ENCODE results near the gene DACH1. TPM values are rescaled to one million over a fixed set of nuclear protein-coding genes. Genes with fewer than 3 reads are reported as not detected.

The DACH1 gene
- total RNA-seq, 5 donors from 2014 or later (not counting 1 experiment from before 2014, with no cell fraction given): 0.13 to 1.2 (median 0.23) TPM

- H3K36me3 Mint-ChIP-seq: no peaks in the 10 kb centered on the region
- peaks cover 0 to 2% (median 0%) of the 10 kb centered on the region in 3 donors for H3K9me3 Mint-ChIP-seq
- POLR2A ChIA-PET: interaction anchor here in 1 of 2 donors (0.6 kb wide), 1 partner anchor 311 kb away, joined by 6 read pairs; no protein-coding TSS in a partner anchor
- no peaks in the 10 kb centered on the region for H3K27me3 ChIP-seq (replicated peaks in 1 of 2; ENCODE audit: control insufficient read depth in 2 of 2, extremely low read depth in 1 of 2, insufficient read depth in 2 of 2, low read length in 1 of 2)
- no peak overlapping the region for H3K27ac ChIP-seq (ENCODE audit: low read length)
- no peaks in the 10 kb centered on the region for H3K4me1 Mint-ChIP-seq
- ATAC-seq (replicated peaks in 1 of 4) (no peak), DNase-seq (no peak)
- H3K27ac Mint-ChIP-seq: no peak overlapping the region
- WGBS (ENCODE audit: insufficient coverage): no CpG with 5 or more reads among the region's 2 CpGs
- H3K27me3 Mint-ChIP-seq: no peaks in the 10 kb centered on the region
- H3K4me1 ChIP-seq (ENCODE audit: control insufficient read depth in 1 of 2, extremely low read depth in 1 of 2, insufficient read depth in 2 of 2, low read length in 2 of 2): no peaks in the 10 kb centered on the region
- H3K36me3 ChIP-seq (ENCODE audit: control insufficient read depth in 2 of 2, extremely low read depth in 1 of 2, insufficient read depth in 1 of 2, low read length in 1 of 2): no peaks in the 10 kb centered on the region
- no peaks in the 10 kb centered on the region for H3K9me3 ChIP-seq
- CTCF ChIA-PET: interaction anchor here in 1 of 2 donors (0.7 kb wide), 1 partner anchor 13 kb away, joined by 5 read pairs; no protein-coding TSS in a partner anchor
- H3K4me3 ChIP-seq (ENCODE audit: control insufficient read depth in 1 of 2, extremely low read depth in 1 of 2, low read length in 1 of 2): no peak overlapping the region
- H3K4me3 Mint-ChIP-seq: no peak overlapping the region
Observed at GRCh38 chr13:71412231-71412630, 454.8 kb downstream of the DACH1 start.

- DNase-seq: no peak
- H3K27me3 Mint-ChIP-seq: peaks cover 0 to 3% of the 10 kb centered on the region in 2 donors
- no peak overlapping the region for H3K27ac Mint-ChIP-seq
- H3K9me3 Mint-ChIP-seq: peaks cover 0 to 11% (median 2%) of the 10 kb centered on the region in 3 donors
- ChIA-PET CTCF (no interaction called here), POLR2A (no interaction called here)
- no peak overlapping the region for H3K27ac ChIP-seq (ENCODE audit: low read length)
- no peaks in the 10 kb centered on the region for H3K36me3 ChIP-seq (ENCODE audit: control insufficient read depth in 2 of 2, extremely low read depth in 1 of 2, insufficient read depth in 1 of 2, low read length in 1 of 2)
- H3K4me3 ChIP-seq (ENCODE audit: control insufficient read depth in 1 of 2, extremely low read depth in 1 of 2, low read length in 1 of 2): no peak overlapping the region
- no peak for ATAC-seq (replicated peaks in 1 of 4)
- H3K36me3 Mint-ChIP-seq: no peaks in the 10 kb centered on the region
- H3K4me3 Mint-ChIP-seq: no peak overlapping the region
- H3K27me3 ChIP-seq (replicated peaks in 1 of 2; ENCODE audit: control insufficient read depth in 2 of 2, extremely low read depth in 1 of 2, insufficient read depth in 2 of 2, low read length in 1 of 2): no peaks in the 10 kb centered on the region
- no peaks in the 10 kb centered on the region for H3K4me1 Mint-ChIP-seq
- no peaks in the 10 kb centered on the region for H3K9me3 ChIP-seq
- no peaks in the 10 kb centered on the region for H3K4me1 ChIP-seq (ENCODE audit: control insufficient read depth in 1 of 2, extremely low read depth in 1 of 2, insufficient read depth in 2 of 2, low read length in 2 of 2)
Observed at GRCh38 chr13:71408416-71408815, 458.6 kb downstream of the DACH1 start.

- DNase-seq (no peak), ATAC-seq (replicated peaks in 1 of 4) (no peak)
- H3K36me3 Mint-ChIP-seq: no peaks in the 10 kb centered on the region
- Histone ChIP-seq H3K27ac (ENCODE audit: low read length) (no peak overlapping the region), H3K9me3 (no peaks in the 10 kb centered on the region), H3K4me3 (ENCODE audit: control insufficient read depth in 1 of 2, extremely low read depth in 1 of 2, low read length in 1 of 2) (no peak overlapping the region), H3K27me3 (replicated peaks in 1 of 2; ENCODE audit: control insufficient read depth in 2 of 2, extremely low read depth in 1 of 2, insufficient read depth in 2 of 2, low read length in 1 of 2) (no peaks in the 10 kb centered on the region), H3K36me3 (ENCODE audit: control insufficient read depth in 2 of 2, extremely low read depth in 1 of 2, insufficient read depth in 1 of 2, low read length in 1 of 2) (no peaks in the 10 kb centered on the region), H3K4me1 (ENCODE audit: control insufficient read depth in 1 of 2, extremely low read depth in 1 of 2, insufficient read depth in 2 of 2, low read length in 2 of 2) (no peaks in the 10 kb centered on the region)
- H3K4me1 Mint-ChIP-seq: no peaks in the 10 kb centered on the region
- H3K4me3 Mint-ChIP-seq: no peak overlapping the region
- ChIA-PET POLR2A (no interaction called here), CTCF (no interaction called here)
- peaks cover 0 to 5% (median 0%) of the 10 kb centered on the region in 3 donors for H3K9me3 Mint-ChIP-seq
- 100% methylated on average over 1 of the region's 3 CpGs for WGBS (ENCODE audit: insufficient coverage)
- H3K27me3 Mint-ChIP-seq: peaks cover 0 to 3% of the 10 kb centered on the region in 2 donors
- no peak overlapping the region for H3K27ac Mint-ChIP-seq
Observed at GRCh38 chr13:71399631-71400215, 467.3 kb downstream of the DACH1 start.

- Mint-ChIP-seq H3K27ac (no peak overlapping the region), H3K4me3 (no peak overlapping the region), H3K4me1 (no peaks in the 10 kb centered on the region), H3K9me3 (peaks cover 3 to 4% (median 4%) of the 10 kb centered on the region in 3 donors), H3K36me3 (no peaks in the 10 kb centered on the region), H3K27me3 (no peaks in the 10 kb centered on the region)
- H3K36me3 ChIP-seq (ENCODE audit: control insufficient read depth in 2 of 2, extremely low read depth in 1 of 2, insufficient read depth in 1 of 2, low read length in 1 of 2): no peaks in the 10 kb centered on the region
- H3K27ac ChIP-seq (ENCODE audit: low read length): no peak overlapping the region
- DNase-seq (no peak), ATAC-seq (replicated peaks in 1 of 4) (no peak)
- H3K4me1 ChIP-seq (ENCODE audit: control insufficient read depth in 1 of 2, extremely low read depth in 1 of 2, insufficient read depth in 2 of 2, low read length in 2 of 2): no peaks in the 10 kb centered on the region
- no peaks in the 10 kb centered on the region for H3K9me3 ChIP-seq
- H3K27me3 ChIP-seq (replicated peaks in 1 of 2; ENCODE audit: control insufficient read depth in 2 of 2, extremely low read depth in 1 of 2, insufficient read depth in 2 of 2, low read length in 1 of 2): no peaks in the 10 kb centered on the region
- ChIA-PET CTCF (no interaction called here), POLR2A (no interaction called here)
- H3K4me3 ChIP-seq (ENCODE audit: control insufficient read depth in 1 of 2, extremely low read depth in 1 of 2, low read length in 1 of 2): no peak overlapping the region
Observed at GRCh38 chr13:71396149-71396548, 470.9 kb downstream of the DACH1 start.

GRCh38 chr13:71395053-71395452, 472.0 kb downstream of the DACH1 start:
- no peak overlapping the region for H3K4me3 ChIP-seq (ENCODE audit: control insufficient read depth in 1 of 2, extremely low read depth in 1 of 2, low read length in 1 of 2)
- Mint-ChIP-seq H3K4me1 (no peaks in the 10 kb centered on the region), H3K27ac (no peak overlapping the region), H3K4me3 (no peak overlapping the region), H3K36me3 (no peaks in the 10 kb centered on the region), H3K9me3 (peaks cover 4 to 7% (median 4%) of the 10 kb centered on the region in 3 donors), H3K27me3 (no peaks in the 10 kb centered on the region)
- no peaks in the 10 kb centered on the region for H3K36me3 ChIP-seq (ENCODE audit: control insufficient read depth in 2 of 2, extremely low read depth in 1 of 2, insufficient read depth in 1 of 2, low read length in 1 of 2)
- 76% methylated on average over 3 of the region's 8 CpGs for WGBS (ENCODE audit: insufficient coverage)
- no peaks in the 10 kb centered on the region for H3K9me3 ChIP-seq
- H3K4me1 ChIP-seq (ENCODE audit: control insufficient read depth in 1 of 2, extremely low read depth in 1 of 2, insufficient read depth in 2 of 2, low read length in 2 of 2): no peaks in the 10 kb centered on the region
- no peak for ATAC-seq (replicated peaks in 1 of 4)
- POLR2A ChIA-PET: no interaction called here
- DNase-seq: no peak
- CTCF ChIA-PET: no interaction called here
- no peaks in the 10 kb centered on the region for H3K27me3 ChIP-seq (replicated peaks in 1 of 2; ENCODE audit: control insufficient read depth in 2 of 2, extremely low read depth in 1 of 2, insufficient read depth in 2 of 2, low read length in 1 of 2)
- no peak overlapping the region for H3K27ac ChIP-seq (ENCODE audit: low read length)

- no peak for DNase-seq
- Histone ChIP-seq H3K4me3 (ENCODE audit: control insufficient read depth in 1 of 2, extremely low read depth in 1 of 2, low read length in 1 of 2) (no peak overlapping the region), H3K36me3 (ENCODE audit: control insufficient read depth in 2 of 2, extremely low read depth in 1 of 2, insufficient read depth in 1 of 2, low read length in 1 of 2) (no peaks in the 10 kb centered on the region), H3K27me3 (replicated peaks in 1 of 2; ENCODE audit: control insufficient read depth in 2 of 2, extremely low read depth in 1 of 2, insufficient read depth in 2 of 2, low read length in 1 of 2) (no peaks in the 10 kb centered on the region), H3K4me1 (ENCODE audit: control insufficient read depth in 1 of 2, extremely low read depth in 1 of 2, insufficient read depth in 2 of 2, low read length in 2 of 2) (no peaks in the 10 kb centered on the region), H3K9me3 (no peaks in the 10 kb centered on the region), H3K27ac (ENCODE audit: low read length) (no peak overlapping the region)
- Mint-ChIP-seq H3K4me1 (no peaks in the 10 kb centered on the region), H3K27me3 (no peaks in the 10 kb centered on the region), H3K27ac (no peak overlapping the region), H3K36me3 (no peaks in the 10 kb centered on the region), H3K9me3 (peaks cover 4 to 7% (median 4%) of the 10 kb centered on the region in 3 donors), H3K4me3 (no peak overlapping the region)
- ChIA-PET POLR2A (no interaction called here), CTCF (no interaction called here)
- no peak for ATAC-seq (replicated peaks in 1 of 4)
- 78% methylated on average over 2 of the region's 3 CpGs for WGBS (ENCODE audit: insufficient coverage)
Observed at GRCh38 chr13:71394176-71394575, 472.8 kb downstream of the DACH1 start.
